HCT116 (cell line): ENCODE measurements around the gene UBE2F. TPM values are rescaled to one million over a fixed set of nuclear protein-coding genes. Genes with fewer than 3 reads are reported as not detected.
"Not testable (repeated sequence)": the region's sequence is repeated elsewhere in the genome, so short reads cannot be mapped to it uniquely, and the experiment has no call there.

Experiments
- ATAC-seq: fragments of 200-7000 bp; cut with Tn5 transposase; 2 replicates; pipeline ENCODE4 v1.9.1; 2020; ENCODE audit warnings: mild to moderate bottlenecking, moderate library complexity
- BruUV-seq: library from RNA; stranded (reverse); fragments of 400-500 nt; replicated peaks from 2 replicates; lab custom pipeline; 2021; lab: Mats Ljungman, UMichigan
- CTCF ChIA-PET: fragments of 300-600 bp; sonication (Branson Sonifier 250); formaldehyde crosslinking; loops from one replicate; lab custom pipeline; 2021; ENCODE audit warnings: antibody characterized with exemption; lab: Charles Lee
- POLR2A ChIA-PET: fragments of 300-600, 350-600 bp; sonication (Branson Sonifier 250); formaldehyde crosslinking; loops from one replicate; lab custom pipeline; 2021; ENCODE audit warnings: antibody characterized with exemption; lab: Charles Lee
- RAD21 ChIA-PET, 2 experiments: fragments of 300-600 bp; sonication (Branson Sonifier 250); formaldehyde crosslinking; loops; one replicate each; lab custom pipeline; 2023; ENCODE audit warnings: low total read pairs in 2 of 2; ENCODE audit not compliant: uncharacterized antibody in 2 of 2, unreplicated experiment in 2 of 2, low non-redundant PET in 1 of 2; lab: Charles Lee
- DNase-seq: peaks from one replicate; pipeline ENCODE4 v3.0.0-alpha.2; 2010; ENCODE audit warnings: low read depth, low spot score
- H2AFZ ChIP-seq: fragments of 200-600 bp; shearing (Covaris generic), sonication (generic); 2 replicates; pipeline ENCODE4 v1.6.1; 2017; ENCODE audit warnings: low read depth, mixed run types, mixed read lengths, antibody characterized with exemption, low read length; ENCODE audit not compliant: poor library complexity, severe bottlenecking
- H3K27ac ChIP-seq: 2 replicates; pipeline ENCODE4 v1.5.1; 2012; ENCODE audit warnings: low read depth, low read length
- H3K27me3 ChIP-seq: fragments of 200-600 bp; sonication (generic); 2 replicates; pipeline ENCODE4 v1.6.1; 2016; ENCODE audit warnings: mixed run types, low read length, mixed read lengths; ENCODE audit not compliant: insufficient read depth
- H3K36me3 ChIP-seq, 2 experiments: fragments of 200-500 bp in 1 of 2; fragments of 200-600 bp in 1 of 2; sonication (Bioruptor generic) in 1 of 2; sonication (generic) in 1 of 2; 2 replicates each; pipeline versions ENCODE4 v1.5.1 to v1.6.1; 2014 to 2016; ENCODE audit warnings: low read length in 2 of 2, inconsistent platforms in 1 of 2, mixed read lengths in 1 of 2, mixed run types in 1 of 2; ENCODE audit not compliant: insufficient read depth in 2 of 2, control insufficient read depth in 1 of 2
- H3K4me1 ChIP-seq, 2 experiments: fragments of 200-600 bp in 1 of 2; sonication (generic) in 1 of 2; 2 replicates each; pipeline versions ENCODE4 v1.5.1 to v1.6.1; 2012 to 2017; ENCODE audit warnings: low read length in 2 of 2, inconsistent platforms in 1 of 2, mild to moderate bottlenecking in 1 of 2, mixed read lengths in 1 of 2, mixed run types in 1 of 2, moderate library complexity in 1 of 2; ENCODE audit not compliant: insufficient read depth in 2 of 2, control insufficient read depth in 1 of 2
- H3K4me2 ChIP-seq: fragments of 200-600 bp; sonication (generic); 2 replicates; pipeline ENCODE4 v1.6.1; 2017; ENCODE audit warnings: mixed run types, low read length, mixed read lengths
- H3K4me3 ChIP-seq, 2 experiments: fragments of 200-600 bp in 1 of 2; sonication (generic) in 1 of 2; replicated peaks in 1 of 2; 2 replicates each; pipeline ENCODE4 v1.5.1; 2011 to 2016; ENCODE audit warnings: low read length in 2 of 2, control low read depth in 1 of 2, low read depth in 1 of 2, mild to moderate bottlenecking in 1 of 2, mixed read lengths in 1 of 2, mixed run types in 1 of 2
- H3K79me2 ChIP-seq: fragments of 200-600 bp; sonication (generic); 2 replicates; pipeline ENCODE4 v1.6.1; 2017; ENCODE audit warnings: mild to moderate bottlenecking, mixed run types, low read length, moderate library complexity, mixed read lengths; ENCODE audit not compliant: insufficient read depth
- H3K9ac ChIP-seq: fragments of 200-600 bp; sonication (generic); 2 replicates; pipeline ENCODE4 v1.6.1; 2016; ENCODE audit warnings: low read length, mixed read lengths
- H3K9me2 ChIP-seq: fragments of 200-600 bp; sonication (generic), shearing (Covaris generic); 2 replicates; pipeline ENCODE4 v1.6.1; 2017; ENCODE audit warnings: mixed run types, mild to moderate bottlenecking, moderate library complexity; ENCODE audit not compliant: insufficient read depth
- H3K9me3 ChIP-seq, 2 experiments: fragments of 200-500 bp in 1 of 2; fragments of 200-600 bp in 1 of 2; sonication (Bioruptor generic) in 1 of 2; sonication (generic) in 1 of 2; 2 replicates each; pipeline ENCODE4 v1.6.1; 2014 to 2017; ENCODE audit warnings: low read length in 2 of 2, mixed read lengths in 2 of 2, inconsistent platforms in 1 of 2, low read depth in 1 of 2, mild to moderate bottlenecking in 1 of 2, mixed run types in 1 of 2, moderate library complexity in 1 of 2; ENCODE audit not compliant: control insufficient read depth in 1 of 2, insufficient read depth in 1 of 2
- H4K20me1 ChIP-seq: fragments of 200-600 bp; sonication (generic), shearing (Covaris generic); 2 replicates; pipeline ENCODE4 v1.6.1; 2017; ENCODE audit warnings: mixed run types, mild to moderate bottlenecking, moderate library complexity; ENCODE audit not compliant: insufficient read depth
- CBX3 ChIP-seq: IDR thresholded peaks from 2 replicates; pipeline ENCODE4 v1.6.1; 2012; ENCODE audit warnings: low read depth
- EZH2 ChIP-seq: fragments of 200-600 bp; sonication (generic); IDR thresholded peaks from 2 replicates; pipeline ENCODE4 v1.6.1; 2017; ENCODE audit warnings: antibody characterized with exemption, mixed run types
- FOSL1 ChIP-seq: IDR thresholded peaks from 2 replicates; pipeline ENCODE4 v1.6.1; 2012; ENCODE audit warnings: low read depth
- POLR2A ChIP-seq: IDR thresholded peaks from 2 replicates; pipeline ENCODE4 v1.7.0; 2011; ENCODE audit warnings: borderline replicate concordance; ENCODE audit not compliant: insufficient read depth, insufficient read length; ENCODE audit errors: extremely low read depth
- REST ChIP-seq: IDR thresholded peaks from 2 replicates; pipeline ENCODE4 v1.6.1; 2012; ENCODE audit warnings: low read depth
- SP1 ChIP-seq: IDR thresholded peaks from 2 replicates; pipeline ENCODE4 v1.6.1; 2012; ENCODE audit warnings: low read depth
- intact Hi-C: fragments of 100-400 bp; cut with micrococcal nuclease; formaldehyde crosslinking; loops from 2 replicates; pipeline ENCODE4 v1.10.0; 2022
- total RNA-seq: library from RNA; stranded (reverse); gene quantifications from one replicate; pipeline ENCODE4 v1.2.1, GENCODE V29; 2021; ENCODE audit not compliant: unreplicated experiment

Gene UBE2F
- total RNA-seq, 1 experiment from 2014 or later: 32.8 TPM

GRCh38 chr2:237980751-237981150, 13.9 kb downstream of the UBE2F start (continued):
- TF ChIP-seq REST (no peak), POLR2A (no peak)

- H3K36me3 ChIP-seq, H4K20me1 ChIP-seq, intact Hi-C loops, POLR2A ChIA-PET, BruUV-seq, ATAC-seq, H3K4me1 ChIP-seq, H3K9me3 ChIP-seq, H2AFZ ChIP-seq, H3K4me3 ChIP-seq, DNase-seq, H3K27me3 ChIP-seq, H3K9ac ChIP-seq, H3K4me2 ChIP-seq, H3K27ac ChIP-seq, H3K9me2 ChIP-seq, RAD21 ChIA-PET: not testable (repeated sequence)
- CTCF ChIA-PET: interaction anchor here (0.6 kb wide), 1 partner anchor 391 kb away, joined by 3 read pairs; no protein-coding TSS in a partner anchor
- peaks cover 24% of the 10 kb centered on the region for H3K79me2 ChIP-seq
Measured at GRCh38 chr2:237981621-237982020, 14.8 kb downstream of the UBE2F start.

- intact Hi-C loops: no loop called here
- H3K9ac ChIP-seq: no peak overlapping the region
- no peaks in the 10 kb centered on the region for H3K27me3 ChIP-seq
- H3K36me3 ChIP-seq: no peaks in the 10 kb centered on the region
- no peaks in the 10 kb centered on the region for H4K20me1 ChIP-seq
- TF ChIP-seq EZH2 (no peak), CBX3 (no peak), FOSL1 (no peak), SP1 (no peak)
- no peak overlapping the region for H3K4me2 ChIP-seq
- no peak overlapping the region for H2AFZ ChIP-seq
- no peak overlapping the region for H3K27ac ChIP-seq
- RAD21 ChIA-PET: no interaction called here
- no peaks in the 10 kb centered on the region for H3K9me2 ChIP-seq
- BruUV-seq: no TSS peak
- peaks cover 24% of the 10 kb centered on the region for H3K79me2 ChIP-seq
- DNase-seq (no peak), ATAC-seq (no peak)
- H3K4me3 ChIP-seq: no peak overlapping the region
- POLR2A ChIA-PET: no interaction called here
- CTCF ChIA-PET: no interaction called here
- no peaks in the 10 kb centered on the region for H3K9me3 ChIP-seq
- no peaks in the 10 kb centered on the region for H3K4me1 ChIP-seq
Measured at GRCh38 chr2:237982039-237982725, 15.4 kb downstream of the UBE2F start.
